ENCODE data around the gene C9orf153. TPM values are rescaled to one million over a fixed set of nuclear protein-coding genes. Genes with fewer than 3 reads are reported as not detected.

The C9orf153 gene
- total RNA-seq, 1 donor from 2014 or later: 0.95 TPM

DNA sequence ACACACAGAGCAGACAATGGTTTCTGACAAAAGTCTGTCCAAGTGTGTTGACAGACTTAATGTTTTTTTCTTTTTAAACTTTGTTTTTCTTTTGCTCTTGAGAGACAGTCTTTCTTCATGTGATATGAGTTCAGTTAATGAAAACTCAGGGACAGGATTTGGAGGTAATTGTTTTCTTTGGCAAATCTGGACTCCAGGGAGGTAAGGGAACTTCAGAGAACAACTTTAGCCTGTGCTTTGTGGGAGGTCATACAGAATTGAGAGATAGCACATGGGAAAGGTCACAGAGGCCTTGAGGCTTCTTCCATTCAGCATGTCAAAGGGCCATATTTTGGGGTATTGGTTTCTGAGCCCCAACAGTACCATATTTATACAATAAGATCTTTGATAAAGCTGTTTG lies 9.3 kb downstream of the C9orf153 start:
- no peaks in the 10 kb centered on the region for H3K36me3 ChIP-seq
- no peaks in the 10 kb centered on the region for H3K4me1 ChIP-seq
- H3K27me3 ChIP-seq (ENCODE audit: low read depth): no peaks in the 10 kb centered on the region
- no peak overlapping the region for H3K4me3 ChIP-seq
- peaks cover 5% of the 10 kb centered on the region for H3K9me3 ChIP-seq
- no peak overlapping the region for H3K27ac ChIP-seq
- TF ChIP-seq CTCF (IDR thresholded peaks at IDR 0.05): no peak
- intact Hi-C loops (cut with DNase I): no loop called here
- no peak for DNase-seq
- no peak for ATAC-seq

DNA sequence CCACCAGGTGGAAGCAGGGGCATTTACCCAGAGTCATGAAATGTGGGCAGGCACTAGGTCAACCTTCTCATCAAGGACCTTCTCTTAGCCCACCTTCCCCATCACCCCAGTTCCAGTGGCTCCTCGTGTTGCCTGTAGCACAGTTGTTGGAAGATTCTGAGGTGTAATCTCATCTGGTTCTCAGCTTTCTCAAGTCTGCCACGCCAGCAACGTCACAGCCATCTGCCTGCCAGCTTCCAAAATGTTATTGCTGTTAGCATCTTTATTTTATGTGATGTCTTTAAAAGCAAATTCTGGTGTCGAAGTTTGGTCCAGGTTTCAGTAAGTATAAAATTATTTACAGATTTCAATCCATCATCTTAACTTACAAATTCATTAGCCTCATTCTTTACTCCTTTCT lies 10.7 kb downstream of the C9orf153 start:
- Histone ChIP-seq H3K36me3 (no peaks in the 10 kb centered on the region), H3K27me3 (ENCODE audit: low read depth) (no peaks in the 10 kb centered on the region), H3K4me1 (no peaks in the 10 kb centered on the region), H3K27ac (no peak overlapping the region), H3K9me3 (peaks cover 5% of the 10 kb centered on the region), H3K4me3 (no peak overlapping the region)
- intact Hi-C loops (cut with DNase I): no loop called here
- DNase-seq (no peak), ATAC-seq (no peak)
- TF ChIP-seq CTCF (IDR thresholded peaks at IDR 0.05): no peak

- intact Hi-C loops (cut with DNase I): no loop called here
- Histone ChIP-seq H3K36me3 (no peaks in the 10 kb centered on the region), H3K9me3 (no peaks in the 10 kb centered on the region), H3K4me1 (peaks cover 8% of the 10 kb centered on the region), H3K27me3 (ENCODE audit: low read depth) (no peaks in the 10 kb centered on the region), H3K4me3 (no peak overlapping the region), H3K27ac (no peak overlapping the region)
- ATAC-seq: no peak
- no peak for DNase-seq
- no peak for TF ChIP-seq CTCF (IDR thresholded peaks at IDR 0.05)
Observed at GRCh38 chr9:86246752-86247161, 12.7 kb downstream of the C9orf153 start.

DNA sequence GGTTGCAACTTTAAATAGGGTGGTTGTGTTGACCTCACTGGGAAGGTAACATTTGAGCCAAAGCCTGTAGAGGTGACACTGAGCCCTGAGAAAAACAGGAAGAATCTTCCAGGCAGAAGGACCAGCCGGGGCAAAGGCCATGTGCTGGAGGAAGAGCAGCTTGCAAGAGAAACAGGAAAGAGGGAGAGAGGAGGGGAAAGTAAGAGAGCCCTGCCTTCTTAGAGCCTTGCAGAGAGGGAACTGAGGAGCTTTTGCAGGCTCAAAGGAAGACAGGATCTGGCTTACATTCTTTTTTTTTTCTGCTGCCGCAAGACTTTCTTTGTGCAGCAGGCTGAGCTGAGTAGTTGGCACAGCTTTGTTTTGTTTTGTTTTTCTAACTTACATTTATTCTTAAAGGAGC lies 17.4 kb downstream of the C9orf153 start:
- DNase-seq: no peak
- no peaks in the 10 kb centered on the region for H3K9me3 ChIP-seq
- H3K4me1 ChIP-seq: peaks cover 8% of the 10 kb centered on the region
- no peak overlapping the region for H3K4me3 ChIP-seq
- ATAC-seq: peak in 1 of 2 donors; percentile 38
- H3K36me3 ChIP-seq: no peaks in the 10 kb centered on the region
- no peaks in the 10 kb centered on the region for H3K27me3 ChIP-seq (ENCODE audit: low read depth)
- intact Hi-C loops (cut with DNase I): no loop called here
- no peak overlapping the region for H3K27ac ChIP-seq
- TF ChIP-seq CTCF (IDR thresholded peaks at IDR 0.05): no peak

GRCh38 chr9:86241216-86241615 lies 18.2 kb downstream of the C9orf153 start:
- ATAC-seq (no peak), DNase-seq (no peak)
- Histone ChIP-seq H3K36me3 (no peaks in the 10 kb centered on the region), H3K9me3 (no peaks in the 10 kb centered on the region), H3K27ac (no peak overlapping the region), H3K4me3 (no peak overlapping the region), H3K4me1 (peaks cover 8% of the 10 kb centered on the region), H3K27me3 (ENCODE audit: low read depth) (no peaks in the 10 kb centered on the region)
- intact Hi-C loops (cut with DNase I): no loop called here
- no peak for TF ChIP-seq CTCF (IDR thresholded peaks at IDR 0.05)

Measured in lower lobe of right lung (tissue), 2 donors.